SKM-1 treated with dmso at 0.1 percent for 144 hours (cell line): ENCODE results near the gene SLC22A17.
"Not testable (repeated sequence)": the region's sequence is repeated elsewhere in the genome, so short reads cannot be mapped to it uniquely, and the experiment has no call there.

ENCODE experiments used
- DNase-seq: peaks from one replicate; lab custom pipeline; 2025; ENCODE audit not compliant: unreplicated experiment; lab: John Stamatoyannopoulos, UW

SLC22A17 gene

GRCh38 chr14:23345987-23346692, 6.5 kb downstream of the SLC22A17 start:
- no peak for DNase-seq

GRCh38 chr14:23344481-23344880, 8.2 kb downstream of the SLC22A17 start:
- no peak for DNase-seq

GRCh38 chr14:23339506-23340268, 13.0 kb downstream of the SLC22A17 start:
- no peak for DNase-seq

- DNase-seq = no peak
These were observed 17.1 kb downstream of the SLC22A17 start for GRCh38 chr14:23335623-23336022.

- DNase-seq = peak; percentile 8
These were observed 24.5 kb downstream of the SLC22A17 start for GRCh38 chr14:23327947-23328744.

- DNase-seq = no peak
These were observed 26.0 kb downstream of the SLC22A17 start for GRCh38 chr14:23326491-23327332.

- DNase-seq = not testable (repeated sequence)
These were observed 26.9 kb downstream of the SLC22A17 start for GRCh38 chr14:23325746-23326145.

GRCh38 chr14:23324993-23325392, 27.7 kb downstream of the SLC22A17 start:
- DNase-seq = no peak

- DNase-seq = no peak
These were observed 28.2 kb downstream of the SLC22A17 start for GRCh38 chr14:23324455-23324846.

- DNase-seq = no peak
These were observed 28.7 kb downstream of the SLC22A17 start for GRCh38 chr14:23323838-23324454.

GRCh38 chr14:23322568-23323517, 29.8 kb downstream of the SLC22A17 start:
- DNase-seq = no peak

- DNase-seq = no peak
These were observed 30.8 kb downstream of the SLC22A17 start for GRCh38 chr14:23321572-23322547.

- peak; percentile 93 for DNase-seq
These were observed 31.8 kb downstream of the SLC22A17 start, which contains the start of gene PABPN1 for GRCh38 chr14:23320584-23321571. Gene PABPN1 (plus strand): TSS chr14:23321457. CDS start chr14:23321470, 13 bp downstream.

- DNase-seq = no peak
These were observed 32.7 kb downstream of the SLC22A17 start for GRCh38 chr14:23319746-23320583.

GRCh38 chr14:23316300-23316699, 36.4 kb downstream of the SLC22A17 start:
- no peak for DNase-seq

- DNase-seq = no peak
These were observed 42.1 kb downstream of the SLC22A17 start for GRCh38 chr14:23310546-23310945.
